GM12878 (cell line): ENCODE data around the gene FDX1.

Source experiments
- CBFB ChIP-seq: IDR thresholded peaks from 2 replicates; pipeline ENCODE4 v1.6.1; 2016; ENCODE audit warnings: antibody characterized with exemption, low read depth
- CEBPB ChIP-seq, 2 experiments: fragments of 150-350 bp in 1 of 2; IDR thresholded peaks; 2 replicates each; pipeline ENCODE4 v1.6.1; 2012 to 2014; ENCODE audit warnings: low read depth in 2 of 2, low read length in 2 of 2, borderline replicate concordance in 1 of 2, inconsistent platforms in 1 of 2
- HDAC2 ChIP-seq: fragments of 200-600 bp; sonication (generic); IDR thresholded peaks from 2 replicates; pipeline ENCODE4 v1.6.1; 2017
- POLR2A ChIP-seq: IDR thresholded peaks from 2 replicates; pipeline ENCODE4 v1.6.1; 2011; ENCODE audit warnings: low read depth, mild to moderate bottlenecking, low read length
- SRF ChIP-seq, 2 experiments: IDR thresholded peaks; 2 replicates each; pipeline ENCODE4 v1.6.1; 2011; ENCODE audit warnings: low read depth in 2 of 2, low read length in 2 of 2, mild to moderate bottlenecking in 1 of 2, moderate library complexity in 1 of 2
- TAF1 ChIP-seq: IDR thresholded peaks from 2 replicates; pipeline ENCODE4 v1.6.1; 2011; ENCODE audit warnings: mild to moderate bottlenecking, low read depth, low read length, borderline replicate concordance
- TCF7 ChIP-seq: IDR thresholded peaks from 2 replicates; pipeline ENCODE4 v1.6.1; 2014; ENCODE audit warnings: antibody characterized with exemption, borderline replicate concordance
- TF ChIP-seq, protein P1 (sequence below): IDR thresholded peaks from 2 replicates; pipeline ENCODE4 v1.6.1; 2011; ENCODE audit warnings: mild to moderate bottlenecking, low read depth, low read length, moderate library complexity; ENCODE audit not compliant: insufficient replicate concordance
- TF ChIP-seq, protein P2 (sequence below), 3 experiments: IDR thresholded peaks in 2 of 3; conservative IDR thresholded peaks in 1 of 3; 2 replicates each; pipeline ENCODE4 v1.5.1; 2011; ENCODE audit warnings: low read depth in 3 of 3, low read length in 3 of 3, mild to moderate bottlenecking in 3 of 3, control low read depth in 2 of 3, moderate library complexity in 2 of 3, inconsistent platforms in 1 of 3, mixed read lengths in 1 of 3; ENCODE audit not compliant: control insufficient read depth in 2 of 3, insufficient read depth in 1 of 3; ENCODE audit errors: extremely low read depth in 1 of 3

DNA sequence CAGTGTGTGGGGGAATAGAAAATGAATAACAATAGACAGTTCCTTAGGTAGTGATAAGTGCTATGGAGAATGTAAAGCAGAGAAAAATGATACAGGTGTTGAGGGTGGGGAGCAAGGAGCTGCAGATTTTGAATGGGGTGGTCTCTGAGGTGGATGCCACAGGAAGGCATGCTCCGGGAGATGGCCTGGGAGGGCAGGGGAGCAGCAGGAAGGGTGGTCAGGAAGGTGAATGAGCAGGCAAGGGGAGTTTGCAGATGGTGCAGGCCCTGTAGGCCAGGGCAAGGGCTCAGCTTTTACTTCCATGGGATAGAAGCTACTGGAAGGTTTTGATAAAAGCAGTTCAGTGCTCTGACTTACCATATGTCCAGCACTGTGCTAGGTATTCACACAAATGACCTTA is 44.8 kb downstream of the FDX1 start:
- TF ChIP-seq, protein P1, sequence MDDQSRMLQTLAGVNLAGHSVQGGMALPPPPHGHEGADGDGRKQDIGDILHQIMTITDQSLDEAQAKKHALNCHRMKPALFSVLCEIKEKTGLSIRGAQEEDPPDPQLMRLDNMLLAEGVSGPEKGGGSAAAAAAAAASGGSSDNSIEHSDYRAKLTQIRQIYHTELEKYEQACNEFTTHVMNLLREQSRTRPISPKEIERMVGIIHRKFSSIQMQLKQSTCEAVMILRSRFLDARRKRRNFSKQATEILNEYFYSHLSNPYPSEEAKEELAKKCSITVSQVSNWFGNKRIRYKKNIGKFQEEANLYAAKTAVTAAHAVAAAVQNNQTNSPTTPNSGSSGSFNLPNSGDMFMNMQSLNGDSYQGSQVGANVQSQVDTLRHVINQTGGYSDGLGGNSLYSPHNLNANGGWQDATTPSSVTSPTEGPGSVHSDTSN: no peak
- no peak for TF ChIP-seq TAF1
- TF ChIP-seq POLR2A: no peak
- TF ChIP-seq, protein P2, sequence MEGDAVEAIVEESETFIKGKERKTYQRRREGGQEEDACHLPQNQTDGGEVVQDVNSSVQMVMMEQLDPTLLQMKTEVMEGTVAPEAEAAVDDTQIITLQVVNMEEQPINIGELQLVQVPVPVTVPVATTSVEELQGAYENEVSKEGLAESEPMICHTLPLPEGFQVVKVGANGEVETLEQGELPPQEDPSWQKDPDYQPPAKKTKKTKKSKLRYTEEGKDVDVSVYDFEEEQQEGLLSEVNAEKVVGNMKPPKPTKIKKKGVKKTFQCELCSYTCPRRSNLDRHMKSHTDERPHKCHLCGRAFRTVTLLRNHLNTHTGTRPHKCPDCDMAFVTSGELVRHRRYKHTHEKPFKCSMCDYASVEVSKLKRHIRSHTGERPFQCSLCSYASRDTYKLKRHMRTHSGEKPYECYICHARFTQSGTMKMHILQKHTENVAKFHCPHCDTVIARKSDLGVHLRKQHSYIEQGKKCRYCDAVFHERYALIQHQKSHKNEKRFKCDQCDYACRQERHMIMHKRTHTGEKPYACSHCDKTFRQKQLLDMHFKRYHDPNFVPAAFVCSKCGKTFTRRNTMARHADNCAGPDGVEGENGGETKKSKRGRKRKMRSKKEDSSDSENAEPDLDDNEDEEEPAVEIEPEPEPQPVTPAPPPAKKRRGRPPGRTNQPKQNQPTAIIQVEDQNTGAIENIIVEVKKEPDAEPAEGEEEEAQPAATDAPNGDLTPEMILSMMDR (IDR thresholded peaks at IDR 0.05 in 2 of 3, conservative IDR thresholded peaks at IDR 0.05 in 1 of 3; ENCODE audit: control insufficient read depth in 2 of 3, extremely low read depth in 1 of 3, insufficient read depth in 1 of 3, low read depth in 3 of 3, low read length in 3 of 3): no peak
- no peak for TF ChIP-seq TCF7
- no peak for TF ChIP-seq HDAC2
- no peak for TF ChIP-seq SRF (IDR thresholded peaks at IDR 0.05; ENCODE audit: low read depth in 2 of 2, low read length in 2 of 2)
- TF ChIP-seq CEBPB (IDR thresholded peaks at IDR 0.05; ENCODE audit: borderline replicate concordance in 1 of 2, low read depth in 2 of 2, low read length in 2 of 2): no peak
- TF ChIP-seq CBFB: no peak
